Left lung (tissue), 10 donors: Measurements from ENCODE around the gene IP6K1. TPM values are rescaled to one million over a fixed set of nuclear protein-coding genes. Genes with fewer than 3 reads are reported as not detected.

Experiments
- ATAC-seq: fragments of 200-7000 bp; cut with Tn5 transposase; one replicate; pipeline ENCODE4 v1.9.1; 2020; ENCODE audit warnings: moderate library complexity
- DNase-seq, 4 donors: peaks; one replicate each; pipeline ENCODE4 v3.0.0-alpha.2; 2013 to 2020
- H3K27ac ChIP-seq, 2 donors: fragments of 200-600 bp; sonication (generic) in 1 of 2; one replicate each; pipeline versions ENCODE4 v1.5.0 to v1.8.0; 2020 to 2021
- H3K27me3 ChIP-seq, 2 donors: fragments of 200-600 bp; sonication (generic) in 1 of 2; one replicate each; pipeline versions ENCODE4 v1.5.0 to v1.8.0; 2020 to 2021
- H3K36me3 ChIP-seq, 2 donors: fragments of 200-600 bp; sonication (generic) in 1 of 2; one replicate each; pipeline versions ENCODE4 v1.5.0 to v1.8.0; 2020 to 2021
- H3K4me1 ChIP-seq, 2 donors: fragments of 200-600 bp; one replicate each; pipeline ENCODE4 v1.8.0; 2021
- H3K4me3 ChIP-seq, 2 donors: fragments of 200-600 bp; sonication (generic) in 1 of 2; one replicate each; pipeline versions ENCODE4 v1.5.0 to v1.8.0; 2020 to 2021; ENCODE audit warnings: mild to moderate bottlenecking in 1 of 2
- H3K9me3 ChIP-seq, 2 donors: fragments of 200-600 bp; sonication (generic) in 1 of 2; one replicate each; pipeline versions ENCODE4 v1.5.0 to v1.8.0; 2020 to 2021
- CTCF ChIP-seq, 2 donors: fragments of 200-600 bp; sonication (generic) in 1 of 2; IDR thresholded peaks; one replicate each; pipeline versions ENCODE4 v1.5.0 to v1.8.0; 2021; ENCODE audit warnings: antibody characterized with exemption in 2 of 2
- intact Hi-C, 2 donors: fragments of 100-400 bp; cut with DNase I; formaldehyde crosslinking; loops; one replicate each; pipeline versions ENCODE4 v1.11.2 to v1.14.2; 2022
- polyA plus RNA-seq, 6 donors: library from polyadenylated mRNA; unstranded; fragments of 120-200 nt; gene quantifications; one replicate each; pipeline ENCODE4 v1.2.1, GENCODE V29; 2013; ENCODE audit not compliant: insufficient read length in 6 of 6
- total RNA-seq, 2 donors: library from RNA; stranded (reverse); fragmentation: NEBNext Ultra II Directional; extraction: Animal tissue kit (Norgen Biotek cat#: 25700); gene quantifications; one replicate each; pipeline ENCODE4 v1.2.1, GENCODE V29; 2021
- donor health status: DM: no; HTN: yes; CAD: no.
- donor health status: DM: no; HTN: no; CAD: no.

The IP6K1 gene
- total and polyA plus RNA-seq, 8 donors = 31.8 to 51.2 (median 44.7) TPM

- DNase-seq (peak in 1 of 4 donors; percentile 76), ATAC-seq (no peak)
- intact Hi-C loops = no loop called here
- peaks cover 0 to 68% of the 10 kb centered on the region in 2 donors for H3K36me3 ChIP-seq
- no peaks in the 10 kb centered on the region for H3K9me3 ChIP-seq
- no peak for TF ChIP-seq CTCF (IDR thresholded peaks at IDR 0.05)
- peaks cover 19 to 50% of the 10 kb centered on the region in 2 donors for H3K4me1 ChIP-seq
- peak overlapping the region; percentile 95 to 99 for H3K4me3 ChIP-seq
- H3K27me3 ChIP-seq = no peaks in the 10 kb centered on the region
- peak overlapping the region; percentile 93 to 98 for H3K27ac ChIP-seq
Observed at GRCh38 chr3:49724586-49724985, 61.8 kb downstream of the IP6K1 start.

- ATAC-seq (peak; percentile 87), DNase-seq (peak; percentile 90 to 99 (median 98))
- Histone ChIP-seq H3K36me3 (peaks cover 0 to 64% of the 10 kb centered on the region in 2 donors), H3K9me3 (no peaks in the 10 kb centered on the region), H3K27ac (peak within 1 kb of the TSS; percentile 93 to 98), H3K4me1 (peaks cover 22 to 56% of the 10 kb centered on the region in 2 donors), H3K27me3 (no peaks in the 10 kb centered on the region), H3K4me3 (peak within 1 kb of the TSS; percentile 95 to 99)
- intact Hi-C loops = no loop called here
- TF ChIP-seq CTCF (IDR thresholded peaks at IDR 0.05) = no peak
Observed at GRCh38 chr3:49723628-49724551, 62.5 kb downstream of the IP6K1 start, which contains the start of gene GMPPB. Gene GMPPB (minus strand): TSS chr3:49723951. CDS start chr3:49723726, 225 bp downstream.

DNA sequence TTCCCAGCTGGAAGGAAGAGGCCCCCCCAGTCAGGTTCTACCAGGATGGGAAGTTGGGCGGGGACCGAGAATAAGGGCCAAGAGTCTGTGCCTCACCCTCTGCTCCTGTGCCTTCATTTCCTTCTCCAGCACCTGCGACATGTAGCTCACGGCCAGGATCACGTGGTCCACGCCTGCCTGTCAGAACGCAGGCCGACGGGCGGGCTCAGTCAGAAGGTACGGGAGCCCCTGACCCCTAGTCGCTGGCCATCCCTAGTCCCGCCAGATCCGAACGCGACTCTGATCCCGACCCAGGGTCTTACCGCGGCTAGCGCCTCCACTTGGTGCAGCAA, 63.1 kb downstream of the IP6K1 start:
- Histone ChIP-seq H3K9me3 (no peaks in the 10 kb centered on the region), H3K27me3 (no peaks in the 10 kb centered on the region), H3K4me3 (peak overlapping the region; percentile 95 to 99), H3K27ac (peak overlapping the region; percentile 93 to 98), H3K4me1 (peaks cover 26 to 62% of the 10 kb centered on the region in 2 donors), H3K36me3 (peaks cover 0 to 58% of the 10 kb centered on the region in 2 donors)
- ATAC-seq = peak; percentile 43
- DNase-seq = peak in 3 of 4 donors; percentile 59 to 92 (median 78)
- intact Hi-C loops = no loop called here
- no peak for TF ChIP-seq CTCF (IDR thresholded peaks at IDR 0.05)

- Histone ChIP-seq H3K4me3 (peak overlapping the region; percentile 95 to 99), H3K9me3 (no peaks in the 10 kb centered on the region), H3K36me3 (peaks cover 0 to 54% of the 10 kb centered on the region in 2 donors), H3K4me1 (peaks cover 26 to 66% of the 10 kb centered on the region in 2 donors), H3K27me3 (no peaks in the 10 kb centered on the region), H3K27ac (peak overlapping the region; percentile 93 to 98)
- TF ChIP-seq CTCF (IDR thresholded peaks at IDR 0.05) = no peak
- no peak for ATAC-seq
- peak in 1 of 4 donors; percentile 73 for DNase-seq
- intact Hi-C loops = no loop called here
Observed at GRCh38 chr3:49722896-49723295, 63.4 kb downstream of the IP6K1 start.
